Gastroesophageal sphincter (tissue), 4 donors: Measurements from ENCODE around the gene HDAC6. TPM values are rescaled to one million over a fixed set of nuclear protein-coding genes. Genes with fewer than 3 reads are reported as not detected.

Experiments
- ATAC-seq: fragments of 150-250 bp; one replicate; pipeline ENCODE4 v1.9.1; 2016; ENCODE audit warnings: mild to moderate bottlenecking, moderate library complexity
- H3K27ac ChIP-seq, 4 donors: fragments of 200-600 bp; sonication (generic) in 3 of 4; 1 replicate in 3 of 4; 2 replicates in 1 of 4; pipeline ENCODE4 v1.5.1; 2016 to 2019
- H3K27me3 ChIP-seq: fragments of 200-600 bp; sonication (generic); one replicate; pipeline ENCODE4 v1.5.1; 2019
- H3K36me3 ChIP-seq, 2 donors: fragments of 200-600 bp; sonication (generic); one replicate each; pipeline ENCODE4 v1.5.1; 2019; ENCODE audit warnings: control low read depth in 1 of 2
- H3K4me1 ChIP-seq, 3 donors: fragments of 200-600 bp; sonication (generic); 1 replicate in 2 of 3; 2 replicates in 1 of 3; pipeline ENCODE4 v1.5.1; 2016 to 2019; ENCODE audit warnings: control low read depth in 2 of 3
- H3K4me3 ChIP-seq, 2 donors: fragments of 200-600 bp; sonication (generic); one replicate each; pipeline ENCODE4 v1.5.1; 2019; ENCODE audit warnings: mild to moderate bottlenecking in 1 of 2, moderate library complexity in 1 of 2
- H3K9me3 ChIP-seq, 3 donors: fragments of 200-600 bp; sonication (generic); one replicate each; pipeline ENCODE4 v1.5.1; 2017 to 2019; ENCODE audit warnings: control low read depth in 2 of 3
- CTCF ChIP-seq, 4 experiments: fragments of 200-600 bp in 2 of 4; fragments of 450-650 bp in 2 of 4; sonication (generic) in 1 of 4; IDR thresholded peaks; one replicate each; pipeline ENCODE4 v1.5.1; 2017 to 2019; ENCODE audit warnings: antibody characterized with exemption in 4 of 4, mild to moderate bottlenecking in 2 of 4, moderate library complexity in 2 of 4
- EP300 ChIP-seq: sonication (generic); formaldehyde crosslinking; IDR thresholded peaks from one replicate; pipeline ENCODE4 v1.6.1; 2017; ENCODE audit warnings: antibody characterized with exemption, mild to moderate bottlenecking
- POLR2A ChIP-seq, 2 donors: fragments of 450-650 bp; IDR thresholded peaks; one replicate each; pipeline ENCODE4 v1.6.1; 2017; ENCODE audit warnings: antibody characterized with exemption in 2 of 2, mild to moderate bottlenecking in 2 of 2, moderate library complexity in 1 of 2
- POLR2AphosphoS5 ChIP-seq: sonication (generic); formaldehyde crosslinking; IDR thresholded peaks from one replicate; pipeline ENCODE4 v1.6.1; 2017; ENCODE audit warnings: antibody characterized with exemption
- WGBS, 2 donors: methylation state at CpG; one replicate each; pipeline ENCODE4 v1.1.5; 2018; ENCODE audit warnings: low coverage in 1 of 2; 5-methylcytosine and 5-hydroxymethylcytosine counted together
- total RNA-seq, 4 donors: library from RNA; depleted of rRNA; stranded (reverse); fragments of >200 nt; gene quantifications; one replicate each; pipeline ENCODE4 v1.1.0, GENCODE V29; 2016

Gene HDAC6
- total RNA-seq, 4 donors from 2014 or later: 50.7 to 66.8 (median 56.9) TPM

GRCh38 chrX:48831909-48832291 is 30.0 kb downstream of the HDAC6 start:
- Histone ChIP-seq H3K27ac (no peak overlapping the region), H3K36me3 (peaks cover 0 to 2% of the 10 kb centered on the region in 2 donors), H3K9me3 (no peaks in the 10 kb centered on the region), H3K4me1 (peaks cover 0 to 14% (median 4%) of the 10 kb centered on the region in 3 donors), H3K27me3 (peaks cover 47% of the 10 kb centered on the region), H3K4me3 (no peak overlapping the region)
- no CpG with 5 or more reads among the region's 57 CpGs for WGBS, 2 donors
- ATAC-seq: no peak
- TF ChIP-seq CTCF (IDR thresholded peaks at IDR 0.05): no peak
- TF ChIP-seq POLR2A (IDR thresholded peaks at IDR 0.05): no peak
- TF ChIP-seq EP300: no peak

- Histone ChIP-seq H3K4me1 (peaks cover 0 to 14% (median 4%) of the 10 kb centered on the region in 3 donors), H3K4me3 (no peak overlapping the region), H3K27ac (no peak overlapping the region), H3K36me3 (no peaks in the 10 kb centered on the region), H3K9me3 (no peaks in the 10 kb centered on the region), H3K27me3 (peaks cover 47% of the 10 kb centered on the region)
- 33 to 50% methylated on average over 8 to 9 of the region's 9 CpGs for WGBS, 2 donors
- no peak for TF ChIP-seq POLR2AphosphoS5
- no peak for TF ChIP-seq POLR2A (IDR thresholded peaks at IDR 0.05)
- no peak for TF ChIP-seq CTCF (IDR thresholded peaks at IDR 0.05)
- TF ChIP-seq EP300: no peak
- ATAC-seq: no peak
Measured at GRCh38 chrX:48833542-48834138, 31.8 kb downstream of the HDAC6 start.

GRCh38 chrX:48834383-48834709 is 32.5 kb downstream of the HDAC6 start:
- no peak overlapping the region for H3K27ac ChIP-seq
- peaks cover 47% of the 10 kb centered on the region for H3K27me3 ChIP-seq
- no peaks in the 10 kb centered on the region for H3K36me3 ChIP-seq
- H3K9me3 ChIP-seq: no peaks in the 10 kb centered on the region
- no peak for TF ChIP-seq POLR2AphosphoS5
- TF ChIP-seq CTCF (IDR thresholded peaks at IDR 0.05): no peak
- no peak for TF ChIP-seq EP300
- TF ChIP-seq POLR2A (IDR thresholded peaks at IDR 0.05): no peak
- ATAC-seq: no peak
- peaks cover 0 to 14% (median 4%) of the 10 kb centered on the region in 3 donors for H3K4me1 ChIP-seq
- no peak overlapping the region for H3K4me3 ChIP-seq
- 0 to 27% methylated on average over 1 to 3 of the region's 7 CpGs for WGBS, 2 donors

GRCh38 chrX:48835524-48836329 is 33.9 kb downstream of the HDAC6 start, which contains the start of gene PCSK1N:
PCSK1N (minus strand) TSS chrX:48835610; CDS start chrX:48835532, 78 bp downstream.
- ATAC-seq: no peak
- 75% methylated on average over 6 of the region's 35 CpGs; no CpG with 5 or more reads in 1 of the 2 donors for WGBS, 2 donors

GRCh38 chrX:48839686-48840085 is 37.8 kb downstream of the HDAC6 start:
- no peaks in the 10 kb centered on the region for H3K9me3 ChIP-seq
- WGBS, 2 donors: 41 to 68% methylated on average over 2 to 5 of the region's 10 CpGs
- peaks cover 0 to 8% (median 4%) of the 10 kb centered on the region in 3 donors for H3K4me1 ChIP-seq
- ATAC-seq: no peak
- H3K36me3 ChIP-seq: no peaks in the 10 kb centered on the region
- peaks cover 12% of the 10 kb centered on the region for H3K27me3 ChIP-seq
- no peak for TF ChIP-seq EP300
- TF ChIP-seq POLR2AphosphoS5: no peak
- TF ChIP-seq POLR2A (IDR thresholded peaks at IDR 0.05): no peak
- TF ChIP-seq CTCF (IDR thresholded peaks at IDR 0.05): no peak
- no peak overlapping the region for H3K27ac ChIP-seq
- no peak overlapping the region for H3K4me3 ChIP-seq

More at GRCh38 chrX:48835524-48836329, 33.9 kb downstream of the HDAC6 start, which contains the start of gene PCSK1N:
- no peaks in the 10 kb centered on the region for H3K9me3 ChIP-seq
- peaks cover 0 to 14% (median 4%) of the 10 kb centered on the region in 3 donors for H3K4me1 ChIP-seq
- H3K27ac ChIP-seq: no peak within 1 kb of the TSS
- peak within 1 kb of the TSS in 1 of 2 donors; percentile 40 for H3K4me3 ChIP-seq
- no peaks in the 10 kb centered on the region for H3K36me3 ChIP-seq
- peaks cover 46% of the 10 kb centered on the region for H3K27me3 ChIP-seq
- no peak for TF ChIP-seq POLR2AphosphoS5
